GM21526 (cell line): ENCODE measurements around the gene KCP.
A peak's percentile ranks its signal among the peaks of the same experiment; 100 is the strongest.

Source experiments
- ATAC-seq: cut with Tn5 transposase; IDR thresholded peaks from one replicate; pipeline ENCODE4 v1.9.1; 2021; ENCODE audit warnings: moderate library complexity; ENCODE audit not compliant: unreplicated experiment, low FRiP score

The KCP gene

DNA sequence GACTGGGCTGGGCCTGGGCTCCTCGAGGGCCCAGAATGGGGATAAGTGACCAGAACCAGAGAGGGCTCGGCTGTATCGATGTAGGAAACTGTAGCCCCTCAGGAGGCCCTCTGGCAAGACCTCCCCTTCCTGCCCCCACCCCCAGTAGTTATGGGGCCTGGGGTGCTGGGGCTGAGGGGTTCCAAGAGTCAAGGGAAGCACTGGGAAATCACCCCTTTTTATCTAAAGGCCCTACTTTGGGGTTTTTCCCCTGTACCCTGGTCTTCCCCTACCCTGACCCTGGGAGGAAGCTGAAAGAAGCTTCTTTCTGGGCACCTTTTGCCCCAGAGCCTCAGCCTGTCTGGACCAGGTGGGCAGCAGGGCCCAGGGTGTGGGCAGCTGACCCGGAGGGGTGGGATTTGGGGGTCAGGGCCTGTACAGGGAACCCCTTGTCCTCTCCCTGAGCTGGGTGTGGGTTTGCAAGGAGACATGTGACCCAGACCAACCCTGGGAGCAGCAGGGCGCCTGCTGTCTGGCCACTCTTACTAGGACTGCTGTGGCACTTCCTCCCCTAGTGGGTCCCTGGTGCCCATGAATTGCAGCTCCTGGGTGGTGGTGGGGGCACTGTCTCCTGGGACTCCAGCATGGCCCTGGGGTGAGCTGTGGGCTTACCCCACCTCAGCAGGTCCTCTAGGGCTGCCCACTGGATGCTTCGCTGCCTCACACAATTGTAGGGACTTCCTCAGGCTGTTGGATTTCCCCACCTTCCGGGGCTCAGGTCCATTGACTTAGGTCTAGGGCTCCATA is 28.8 kb upstream of the KCP start:
- ATAC-seq: no peak

DNA sequence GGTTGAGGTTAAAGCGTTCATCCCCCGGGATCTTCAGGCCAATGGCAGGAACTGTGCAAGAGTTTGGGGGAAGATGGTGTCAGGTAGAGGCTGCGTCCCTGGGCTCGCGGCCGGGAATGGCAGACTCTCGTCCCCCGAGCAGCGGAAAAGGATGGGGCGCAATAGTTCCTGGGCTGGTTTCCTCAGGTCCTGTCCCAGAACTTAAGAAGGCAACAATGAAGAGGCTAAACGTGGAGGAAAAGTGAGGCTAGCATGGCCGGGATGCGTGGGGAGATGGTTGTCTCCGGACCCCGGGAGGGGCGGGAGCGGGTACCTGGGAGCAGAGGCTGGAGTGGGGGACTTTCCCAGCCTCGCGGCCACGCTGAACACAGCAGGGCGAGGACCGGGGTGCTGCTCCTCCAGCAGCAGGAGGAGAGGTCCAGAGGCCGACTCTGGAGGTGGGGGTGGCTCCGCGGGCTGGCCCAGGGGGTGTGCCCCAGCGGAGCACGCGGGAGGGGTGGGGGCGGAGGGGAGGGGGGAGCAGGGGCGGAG is 28.1 kb upstream of the KCP start:
- no peak for ATAC-seq

DNA sequence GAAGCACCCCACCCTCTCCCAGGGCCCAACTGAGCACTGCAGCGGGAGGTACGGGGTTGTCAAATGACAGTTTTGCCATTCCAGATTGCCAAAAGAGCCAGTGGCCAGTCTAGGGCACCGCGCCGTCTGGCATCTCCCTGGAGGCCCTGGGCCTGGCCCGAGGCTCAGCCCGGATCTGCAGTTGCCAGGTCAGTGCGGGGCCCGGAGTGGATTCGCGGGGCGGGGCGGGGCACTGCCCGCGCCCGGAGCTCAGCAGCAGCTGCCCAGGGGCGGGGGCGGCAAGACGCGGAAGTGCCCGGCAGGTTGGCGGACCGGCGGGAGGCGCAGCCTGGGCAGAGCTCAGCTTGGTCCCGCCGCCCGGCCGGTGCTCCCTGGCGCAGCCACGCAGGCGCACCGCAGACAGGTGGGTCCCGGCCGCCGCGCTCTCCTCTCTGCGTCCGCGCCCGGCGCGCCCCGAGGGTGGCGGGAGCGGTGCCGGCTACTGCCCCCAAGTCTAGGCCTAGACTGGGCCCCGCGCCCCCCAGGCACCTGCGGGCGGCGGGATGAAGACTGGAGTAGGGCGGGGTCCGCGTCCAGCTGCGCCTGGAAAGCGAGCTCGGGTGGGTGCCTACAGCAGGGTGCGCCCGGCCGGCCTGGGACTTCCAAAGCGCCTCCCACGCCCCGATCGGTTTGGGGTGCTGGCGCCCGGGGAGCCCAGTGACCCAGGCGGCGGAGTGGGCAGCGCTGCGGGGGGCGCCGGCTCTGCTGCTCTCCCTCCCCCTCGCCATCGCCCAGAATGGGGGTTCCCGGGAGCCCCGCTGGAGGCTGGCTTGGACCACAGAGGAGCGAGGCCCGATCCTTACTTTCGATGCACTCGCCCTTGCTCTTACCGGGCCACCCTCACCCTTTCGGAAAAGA is 27.4 kb upstream of the KCP start, which contains the start of gene IRF5:
IRF5 (plus strand) TSS at position 281 of the 897 bp plus-strand sequence. CDS start 4,155 bp downstream, outside the sequence.
- ATAC-seq: no peak

DNA sequence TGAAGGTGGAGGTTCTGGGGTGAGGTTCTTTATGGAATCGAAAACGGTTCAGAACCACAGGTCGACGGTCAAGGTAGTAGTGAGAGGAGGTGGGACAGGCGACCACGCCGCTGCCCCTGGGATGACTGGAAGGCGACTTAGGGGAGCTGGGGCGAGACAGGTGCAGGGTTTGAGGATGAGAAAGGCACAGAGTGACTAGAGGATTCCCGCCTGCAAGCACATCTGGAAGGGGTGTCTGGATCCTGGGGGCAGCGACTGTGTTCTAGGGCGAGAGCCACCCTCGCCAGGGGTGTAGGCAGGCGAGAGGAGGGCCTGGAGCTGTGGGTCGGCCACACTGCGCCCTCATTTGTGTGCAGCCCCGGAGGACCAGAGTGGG is 26.8 kb upstream of the KCP start:
- no peak for ATAC-seq

DNA sequence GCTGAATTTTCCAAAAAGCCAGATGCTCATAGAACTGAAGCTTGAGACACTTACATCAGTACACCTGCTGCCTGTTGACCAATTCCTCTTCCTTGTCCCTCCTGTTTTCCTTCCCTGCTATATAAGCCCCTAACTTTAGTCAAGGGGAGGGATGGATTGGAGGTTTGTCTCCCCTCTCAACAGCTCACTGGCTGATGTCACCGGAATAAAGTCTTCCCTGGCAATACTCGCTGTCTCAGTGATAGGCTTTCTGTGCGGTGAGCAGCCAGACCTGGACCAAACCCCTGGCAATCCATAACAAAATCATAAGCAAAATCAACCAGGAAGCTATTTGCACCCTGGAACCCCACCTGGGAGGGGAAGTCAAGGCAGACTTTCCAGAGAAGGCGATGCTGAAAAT is 26.3 kb upstream of the KCP start:
- ATAC-seq: no peak

DNA sequence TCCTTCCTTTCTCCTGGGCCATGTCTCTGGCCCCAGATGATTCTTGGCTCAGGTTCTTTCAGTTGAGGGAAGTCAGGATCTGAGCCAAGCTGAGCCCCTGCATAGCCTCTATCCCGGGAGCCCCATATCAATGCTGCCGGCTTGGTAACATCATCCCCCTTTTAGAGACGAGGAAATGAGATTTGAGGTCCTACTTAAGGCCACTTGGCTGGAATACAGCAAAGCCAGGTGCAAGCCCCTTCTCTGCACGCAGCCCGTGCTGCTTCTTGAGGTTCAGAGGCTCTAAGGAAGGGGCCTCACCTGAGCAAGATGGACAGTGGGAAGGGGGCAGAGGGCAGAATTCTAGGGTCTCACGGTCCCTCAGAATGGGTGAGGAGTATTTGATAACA is 24.8 kb upstream of the KCP start:
- no peak for ATAC-seq

DNA sequence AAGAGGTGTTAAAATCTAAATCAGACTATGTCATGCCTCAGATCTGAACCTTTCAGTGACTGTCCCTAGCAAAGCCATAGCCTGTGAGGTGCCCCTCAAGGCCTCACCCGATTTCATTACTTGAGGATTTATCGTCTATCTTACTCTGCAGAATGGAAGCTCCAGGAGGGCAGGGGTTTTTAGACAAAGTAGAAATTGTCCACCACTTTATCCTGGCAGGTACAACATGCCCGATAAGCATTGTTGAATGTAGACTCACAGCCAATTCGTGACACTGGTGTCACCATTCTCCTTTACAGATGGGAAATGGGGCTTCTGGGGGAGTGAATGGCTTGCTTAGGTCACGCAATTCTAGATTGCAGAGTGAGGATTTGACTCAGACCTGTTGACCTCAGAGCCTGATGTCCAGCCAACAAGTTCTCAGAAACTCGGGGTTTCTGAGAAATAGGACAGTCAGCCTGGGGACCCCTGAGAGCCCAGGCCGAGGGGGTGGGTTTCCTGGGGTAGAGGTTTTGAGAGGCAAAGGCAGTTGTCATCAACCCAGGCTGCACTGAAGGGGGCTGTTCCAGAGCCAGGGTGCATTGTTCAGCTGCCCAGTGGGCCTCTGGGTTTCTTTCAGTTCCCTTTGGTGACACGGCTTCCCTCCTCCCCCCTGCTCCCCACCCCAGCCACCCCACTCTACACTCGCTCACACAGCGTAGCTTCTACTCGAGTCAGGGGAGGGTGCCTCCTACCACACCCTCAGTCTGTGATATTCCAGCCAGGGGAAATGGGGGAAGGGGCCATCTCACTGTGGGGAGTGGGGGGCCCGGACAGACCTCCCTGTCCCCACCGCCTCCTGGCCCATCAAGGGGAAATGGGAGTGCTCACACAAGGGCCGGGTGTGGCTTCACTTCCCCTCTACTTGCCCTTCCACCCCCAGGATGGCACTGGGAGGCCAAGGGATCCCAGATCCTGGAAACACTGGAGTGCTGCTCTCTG is 24.1 kb upstream of the KCP start:
- peak; percentile 39 for ATAC-seq

DNA sequence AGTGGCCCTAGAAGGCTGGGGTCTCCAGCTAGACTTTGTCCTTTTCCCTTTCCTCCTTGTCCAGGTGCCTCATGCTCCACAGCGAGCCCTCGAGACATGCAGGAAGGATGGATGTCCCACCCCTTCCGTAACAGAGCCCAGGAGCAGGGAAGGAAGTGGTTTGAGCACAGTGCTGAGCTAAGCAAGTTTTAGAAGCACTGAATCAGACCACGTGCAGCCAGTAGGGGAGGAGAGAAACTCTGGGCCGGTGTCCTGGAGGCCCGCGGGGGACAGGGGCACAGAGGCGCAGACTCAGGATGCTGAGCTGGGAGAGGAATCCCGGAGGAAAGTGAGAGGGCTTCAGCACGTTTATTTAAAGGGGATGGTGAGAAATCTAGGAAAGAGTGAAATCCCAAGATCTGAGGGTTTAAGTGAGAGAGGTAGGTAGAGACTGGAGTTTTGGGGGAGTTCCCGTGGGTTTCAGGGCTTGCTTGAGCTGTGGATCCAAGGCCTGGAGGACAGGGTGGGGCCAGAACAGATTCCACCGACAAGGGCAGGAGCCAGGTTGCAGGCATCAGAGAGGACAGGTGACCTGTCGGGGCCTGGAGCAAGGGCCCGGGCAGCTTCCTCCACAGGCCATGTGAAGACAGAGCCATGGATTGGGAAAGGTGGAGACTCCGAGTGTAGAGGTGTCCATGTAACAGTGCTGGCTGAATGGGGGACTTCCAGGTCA is 22.8 kb upstream of the KCP start:
- ATAC-seq: no peak

DNA sequence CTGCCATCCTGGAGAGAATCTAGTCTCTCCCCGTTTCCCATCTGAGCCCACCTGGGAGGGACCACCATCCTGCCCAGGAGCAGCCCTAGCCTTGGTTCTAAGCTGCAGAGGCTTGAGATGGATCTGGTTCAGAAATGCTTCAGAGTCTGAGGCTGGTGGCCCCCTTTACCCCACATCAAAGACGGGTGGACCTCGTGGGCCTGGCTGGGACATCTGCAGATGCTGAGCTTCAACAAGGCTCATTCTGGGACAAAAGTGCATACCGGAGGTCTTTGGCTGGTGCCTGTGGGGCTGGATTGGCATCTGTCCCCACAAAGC is 22.3 kb upstream of the KCP start:
- no peak for ATAC-seq

DNA sequence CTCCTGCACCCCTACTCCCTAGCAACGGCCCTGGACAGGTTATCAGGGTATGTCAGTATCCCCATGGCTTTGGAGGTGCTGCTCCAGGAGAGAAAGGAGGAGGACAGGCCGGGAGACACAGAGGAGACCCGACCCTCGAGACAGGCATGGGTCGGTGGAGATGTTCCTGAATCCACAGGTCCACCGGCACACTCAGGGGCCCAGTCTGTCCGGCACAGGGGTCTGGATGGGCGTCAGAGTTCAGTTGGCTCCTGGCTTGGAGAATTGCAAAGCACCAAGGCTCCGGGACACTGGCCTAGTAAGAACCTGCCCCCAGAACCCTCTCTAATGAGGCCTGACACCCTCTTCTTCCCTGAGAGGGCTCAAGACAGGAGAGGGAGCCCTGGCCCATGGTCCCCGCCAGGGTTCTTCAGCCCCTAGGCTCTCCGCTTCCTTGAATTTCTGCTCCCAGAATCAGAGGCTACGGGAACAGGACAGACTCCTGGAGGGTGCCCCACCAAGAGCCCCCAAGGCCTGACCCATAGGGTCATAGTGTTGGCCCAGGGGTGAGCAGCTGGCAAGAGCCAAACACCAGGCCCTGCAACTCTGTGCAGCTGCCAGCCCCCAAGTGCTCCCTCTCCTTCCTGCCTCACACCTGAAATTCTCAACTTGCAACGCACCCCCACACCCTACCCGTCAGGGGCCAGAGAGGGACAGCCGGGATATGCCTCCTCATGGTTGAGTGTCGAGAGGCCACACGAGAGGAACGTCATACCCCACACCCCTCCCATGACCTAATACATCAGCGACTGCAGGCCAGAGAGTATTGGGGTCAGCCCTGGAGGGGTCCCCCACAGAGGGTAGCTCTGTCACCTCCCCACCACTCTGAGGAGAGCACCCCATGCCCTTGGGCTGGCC is 21.7 kb upstream of the KCP start:
- ATAC-seq: no peak

DNA sequence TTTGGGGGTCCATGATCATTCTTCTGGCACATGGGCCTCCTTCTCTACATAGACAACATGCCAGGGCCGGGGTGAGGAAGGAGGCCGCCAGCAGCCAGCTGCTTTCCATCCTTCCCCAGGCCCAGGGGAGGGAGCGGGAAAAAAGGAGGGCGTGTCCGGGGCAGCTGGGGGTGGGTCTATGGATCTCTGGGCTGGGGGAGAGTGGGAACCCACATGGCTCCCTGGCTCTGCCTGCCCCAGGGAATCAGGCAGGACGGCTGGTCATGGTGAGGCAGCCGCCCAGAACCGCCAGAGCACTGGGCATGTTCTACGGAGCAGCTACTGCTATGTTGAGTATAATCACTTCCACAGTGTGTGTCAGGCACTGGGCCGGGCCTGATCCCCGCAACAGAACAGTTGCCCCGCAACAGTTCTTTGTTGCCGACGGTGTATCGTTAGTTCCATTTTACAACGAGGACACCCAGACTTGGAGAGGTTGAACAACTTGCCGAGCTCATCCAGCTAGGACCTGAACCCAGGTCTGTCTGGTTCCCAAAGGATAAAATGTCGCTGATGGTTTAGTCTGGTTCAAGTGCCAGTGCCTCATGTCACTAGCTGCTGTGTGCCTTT is 20.8 kb upstream of the KCP start:
- no peak for ATAC-seq

DNA sequence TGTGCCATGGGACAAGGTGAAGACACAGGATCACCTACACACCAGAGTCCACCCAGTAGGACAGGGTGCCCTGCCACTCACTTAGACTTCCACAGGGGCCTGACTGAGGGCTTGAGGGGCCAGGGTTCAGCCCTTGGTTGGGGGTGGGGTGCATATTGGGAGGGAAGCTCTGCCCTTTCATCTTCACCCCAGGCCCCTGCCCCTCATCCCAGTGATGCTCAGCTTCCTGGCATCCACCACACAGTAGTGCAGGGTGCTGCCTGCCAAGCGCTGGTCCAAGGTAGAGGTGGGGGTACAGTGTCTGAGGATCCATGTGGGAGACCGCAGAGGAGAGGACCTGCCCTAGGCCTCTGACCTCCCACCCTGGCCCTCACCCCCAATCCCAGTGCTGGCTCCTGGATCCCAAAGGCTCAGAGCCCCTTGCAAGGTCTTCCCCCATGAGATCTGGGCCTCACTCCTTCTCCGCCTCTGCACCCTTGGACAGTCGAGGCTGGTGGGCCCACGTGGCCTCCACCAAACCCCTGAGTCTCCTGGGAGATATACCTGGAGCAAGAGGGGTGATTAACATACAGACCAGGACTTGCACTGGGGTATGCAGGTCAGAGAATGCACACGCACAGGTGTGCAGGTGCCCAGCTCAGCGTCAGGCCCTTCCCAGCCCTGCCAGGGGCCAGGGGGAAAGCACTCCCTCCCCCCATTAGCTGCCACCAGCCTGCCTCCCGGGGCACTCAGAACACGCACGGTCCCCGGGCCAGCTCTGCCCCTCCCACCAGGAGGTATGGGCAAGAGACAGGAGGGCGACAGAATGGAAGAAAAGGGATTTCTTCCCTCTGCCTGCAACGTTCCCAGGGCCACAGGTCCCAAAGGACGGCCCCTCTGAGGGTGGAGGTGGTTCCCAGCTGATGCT is 18.6 kb upstream of the KCP start:
- no peak for ATAC-seq

DNA sequence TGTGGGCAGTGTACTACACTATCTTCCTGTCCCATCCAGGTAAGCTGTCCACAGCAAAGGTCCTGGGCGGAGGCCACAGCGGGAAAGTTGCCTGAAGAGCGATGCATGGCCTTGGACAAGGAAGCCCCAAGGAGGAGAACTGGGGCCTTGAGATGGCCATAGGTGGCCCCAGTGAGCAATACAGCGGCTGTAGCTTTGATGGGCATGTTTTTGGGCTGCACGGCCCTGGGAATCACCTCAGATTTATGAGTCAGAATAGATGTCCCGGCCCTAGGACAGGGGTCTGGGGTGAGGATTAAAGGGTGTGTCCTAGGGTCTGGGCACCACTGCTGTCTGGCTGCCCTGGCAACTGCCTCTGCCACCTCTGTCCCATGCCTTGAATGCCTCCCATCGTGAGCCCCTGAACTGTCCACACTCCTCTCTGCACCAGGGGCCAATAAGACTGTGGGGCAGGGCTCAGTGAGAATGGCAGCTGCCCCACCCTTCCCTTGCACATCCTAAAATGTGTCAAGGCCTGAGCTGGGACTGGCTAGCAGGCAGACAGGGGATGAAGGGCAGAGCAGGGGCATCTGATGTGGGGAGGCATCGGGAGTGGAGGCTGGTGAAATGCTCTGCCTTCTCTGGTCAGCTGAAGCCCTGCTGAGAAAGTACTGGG is 17.8 kb upstream of the KCP start:
- ATAC-seq: no peak

DNA sequence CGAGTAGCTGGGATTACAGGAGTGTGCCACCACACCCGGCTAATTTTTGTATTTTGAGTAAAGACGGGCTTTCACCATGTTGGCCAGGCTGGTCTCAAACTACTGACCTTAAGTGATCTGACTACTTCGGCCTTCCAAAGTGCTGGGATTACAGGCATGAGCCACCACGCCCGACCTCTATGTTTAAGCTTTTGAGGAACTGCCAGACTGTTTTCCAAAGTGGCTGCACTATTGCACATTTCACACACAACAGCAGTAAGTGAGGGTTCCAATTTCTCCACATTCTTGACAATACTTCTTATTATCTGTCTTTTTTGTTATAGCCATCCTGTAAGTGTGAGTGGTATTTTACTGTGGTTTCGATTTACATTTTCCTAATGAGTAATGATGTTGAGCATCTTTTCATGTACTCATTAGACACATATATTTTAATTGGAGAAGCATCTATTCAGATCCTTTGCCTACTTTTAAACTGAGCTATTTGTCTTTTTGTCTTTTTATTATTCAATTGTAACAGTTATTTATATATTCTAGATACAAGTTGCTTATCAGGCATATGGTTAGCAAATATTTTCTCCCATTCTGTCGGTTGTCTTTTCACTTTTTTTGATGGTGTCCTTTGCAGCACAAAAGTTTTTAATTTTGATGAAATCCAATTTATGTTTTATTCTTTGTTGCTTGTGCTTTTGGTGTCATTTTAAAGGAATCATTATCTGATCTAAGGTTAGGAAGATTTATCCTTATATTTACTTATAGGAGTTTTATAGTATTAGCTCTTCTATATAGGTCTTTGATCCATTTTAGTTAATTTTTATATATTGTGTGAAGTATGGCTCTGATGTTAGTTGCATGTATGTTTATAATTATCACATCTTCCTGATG is 14.4 kb upstream of the KCP start:
- ATAC-seq: no peak

DNA sequence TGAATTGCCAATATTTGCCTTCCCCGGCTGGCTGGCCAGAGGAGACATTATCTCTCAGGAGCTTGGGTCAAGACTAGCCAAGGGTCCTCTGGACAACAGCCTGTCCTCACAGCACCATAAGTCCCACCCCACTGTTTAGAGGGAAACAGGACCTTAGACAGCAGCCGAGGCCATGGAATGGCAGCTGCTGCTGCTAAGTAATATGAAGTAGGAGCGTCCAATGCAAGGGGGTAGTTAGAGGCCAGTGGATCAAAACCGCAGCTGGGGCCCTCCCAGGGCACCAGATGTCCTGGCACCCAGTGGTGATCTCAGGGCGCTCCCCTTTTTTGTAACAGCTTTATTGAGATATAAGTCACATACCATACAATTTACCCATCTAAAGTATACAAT is 12.9 kb upstream of the KCP start:
- no peak for ATAC-seq
